GM11168 (cell line): ENCODE data around the gene SHC3.

Experiments
- in situ Hi-C: fragments of 300-500 bp; cut with MboI; formaldehyde crosslinking; loops from one replicate; pipeline ENCODE4 v1.12.0; 2022; ENCODE audit warnings: low sequenced_read_pairs; ENCODE audit not compliant: unreplicated experiment

Gene SHC3

GRCh38 chr9:89036891-89037290 lies 141.7 kb downstream of the SHC3 start:
- in situ Hi-C loops = no loop called here

- in situ Hi-C loops = no loop called here
Observed at GRCh38 chr9:89036383-89036782, 142.2 kb downstream of the SHC3 start.

GRCh38 chr9:89032661-89033060 lies 146.0 kb downstream of the SHC3 start:
- in situ Hi-C loops = no loop called here

- in situ Hi-C loops = no loop called here
Observed at GRCh38 chr9:89032173-89032572, 146.4 kb downstream of the SHC3 start.

GRCh38 chr9:89029788-89030187 lies 148.8 kb downstream of the SHC3 start:
- in situ Hi-C loops = no loop called here

- in situ Hi-C loops = no loop called here
Observed at GRCh38 chr9:89026876-89027275, 151.7 kb downstream of the SHC3 start.

- in situ Hi-C loops = no loop called here
Observed at GRCh38 chr9:89025553-89025952, 153.1 kb downstream of the SHC3 start.

- in situ Hi-C loops = no loop called here
Observed at GRCh38 chr9:89024727-89025126, 153.9 kb downstream of the SHC3 start.

GRCh38 chr9:89023740-89024139 lies 154.9 kb downstream of the SHC3 start:
- in situ Hi-C loops = no loop called here

- in situ Hi-C loops = no loop called here
Observed at GRCh38 chr9:89022902-89023301, 155.7 kb downstream of the SHC3 start.

GRCh38 chr9:89022001-89022759 lies 156.4 kb downstream of the SHC3 start:
- in situ Hi-C loops = no loop called here

GRCh38 chr9:89021154-89021803 lies 157.3 kb downstream of the SHC3 start:
- in situ Hi-C loops = no loop called here

GRCh38 chr9:89020754-89021153 lies 157.9 kb downstream of the SHC3 start:
- in situ Hi-C loops = no loop called here

- in situ Hi-C loops = no loop called here
Observed at GRCh38 chr9:89015336-89015735, 163.3 kb downstream of the SHC3 start.

- in situ Hi-C loops = no loop called here
Observed at GRCh38 chr9:89014153-89014552, 164.5 kb downstream of the SHC3 start.

- in situ Hi-C loops = no loop called here
Observed at GRCh38 chr9:89013660-89014059, 165.0 kb downstream of the SHC3 start.

GRCh38 chr9:89012294-89013042 lies 166.2 kb downstream of the SHC3 start:
- in situ Hi-C loops = no loop called here

GRCh38 chr9:89011683-89012082 lies 166.9 kb downstream of the SHC3 start:
- in situ Hi-C loops = no loop called here

- in situ Hi-C loops = no loop called here
Observed at GRCh38 chr9:89010526-89011111, 168.0 kb downstream of the SHC3 start.

- in situ Hi-C loops = no loop called here
Observed at GRCh38 chr9:89010056-89010455, 168.6 kb downstream of the SHC3 start.

GRCh38 chr9:89009546-89009840 lies 169.1 kb downstream of the SHC3 start:
- in situ Hi-C loops = loop anchor here (10.0 kb wide), 1 partner anchor 415 kb away; no protein-coding TSS in a partner anchor
